GM21528 (cell line): Measurements from ENCODE around the gene PRR29.
"Not testable (repeated sequence)": the region's sequence is repeated elsewhere in the genome, so short reads cannot be mapped to it uniquely, and the experiment has no call there.

Experiments
- ATAC-seq: cut with Tn5 transposase; IDR thresholded peaks from one replicate; pipeline ENCODE4 v1.9.1; 2021; ENCODE audit warnings: mild to moderate bottlenecking, moderate library complexity; ENCODE audit not compliant: unreplicated experiment, low FRiP score

PRR29 gene

DNA sequence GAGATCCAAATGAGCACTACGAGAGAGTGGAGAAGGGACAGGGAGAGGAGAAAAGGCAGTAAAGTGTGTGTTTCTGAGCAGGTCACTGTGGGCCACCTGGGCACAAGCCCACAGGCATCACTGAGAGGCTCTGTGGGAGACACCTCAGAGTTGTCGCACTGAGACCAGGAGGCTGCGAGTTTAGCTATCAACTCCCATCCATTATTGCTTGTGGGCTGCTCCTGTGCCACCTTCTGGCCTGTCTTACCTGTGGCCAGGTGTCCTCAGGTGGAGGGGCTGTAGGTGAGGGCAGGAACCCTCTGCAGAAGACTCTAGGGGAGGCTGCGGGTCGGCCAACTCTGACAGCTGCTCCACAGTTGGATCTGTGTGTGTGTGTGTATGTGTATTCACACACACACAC, 2.5 kb upstream of the PRR29 start:
- ATAC-seq: no peak

DNA sequence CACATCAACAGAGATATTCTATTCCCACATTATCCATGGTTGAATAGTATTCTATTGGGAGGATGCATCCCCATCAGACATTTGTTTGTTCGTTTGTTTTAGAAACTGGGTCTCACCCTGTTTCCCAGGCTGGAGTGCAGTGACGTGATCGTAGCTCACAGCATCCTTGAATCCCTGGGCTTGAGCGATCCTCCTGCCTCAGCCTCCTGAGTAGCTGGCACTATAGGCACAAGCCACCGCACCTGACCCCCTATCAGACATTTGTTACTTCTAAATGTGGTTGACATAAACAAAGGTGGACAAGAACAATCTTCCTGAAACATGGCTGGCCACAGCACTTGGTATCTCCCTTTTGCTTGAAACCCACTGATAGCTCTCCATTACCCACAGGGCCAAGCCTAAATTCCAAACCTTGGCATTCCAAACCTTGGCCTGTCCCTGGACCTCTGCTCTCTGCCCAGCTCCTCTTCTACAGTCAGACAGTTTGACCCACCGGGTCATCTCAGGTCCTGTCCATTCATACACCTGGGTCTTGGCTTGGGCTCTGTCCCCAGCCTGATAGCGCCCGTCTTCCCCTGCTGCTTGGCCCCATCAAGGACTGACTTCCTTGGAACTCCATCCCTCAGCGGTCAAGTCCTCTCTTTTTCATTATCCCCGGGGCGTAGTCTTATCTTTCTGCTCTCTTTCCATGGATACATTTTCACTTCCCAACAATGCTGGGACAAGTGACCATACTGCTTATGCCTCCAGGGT, 1.5 kb upstream of the PRR29 start:
- no peak for ATAC-seq

DNA sequence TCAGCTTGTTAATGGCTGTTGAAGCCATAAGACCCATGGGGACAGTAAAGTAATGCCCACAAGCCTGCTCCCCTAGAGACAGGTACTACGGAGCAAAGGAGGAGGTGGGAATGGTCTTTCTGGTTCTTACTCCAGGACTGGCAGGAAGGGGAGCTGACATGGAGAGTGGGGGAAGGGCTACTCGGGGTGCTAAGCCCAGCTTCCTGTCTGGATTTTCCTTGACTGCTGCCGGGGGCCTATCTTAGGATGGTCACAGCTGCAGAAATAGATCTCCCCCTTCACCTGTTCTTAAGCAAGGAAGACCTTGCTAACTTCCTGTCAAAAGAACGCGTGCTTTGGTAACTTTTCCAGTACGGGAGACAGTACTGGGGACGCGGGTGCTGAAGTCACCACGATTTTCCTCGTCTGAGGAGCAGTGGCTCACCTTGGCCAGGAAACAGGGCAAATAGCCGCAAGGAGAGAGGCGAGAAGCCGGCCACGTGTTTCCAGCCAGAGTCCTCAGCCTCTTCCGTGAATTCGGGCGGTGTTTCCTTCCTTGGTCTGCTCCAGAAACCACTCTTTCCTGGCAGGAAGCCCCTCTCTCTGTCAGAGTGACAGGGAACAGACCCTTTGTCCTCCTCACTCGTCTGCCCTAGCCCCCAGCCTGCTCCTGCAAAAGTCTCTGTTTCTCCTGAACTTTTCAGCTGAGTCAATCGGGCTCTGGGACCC, 656 bp upstream of the PRR29 start:
- ATAC-seq: no peak

DNA sequence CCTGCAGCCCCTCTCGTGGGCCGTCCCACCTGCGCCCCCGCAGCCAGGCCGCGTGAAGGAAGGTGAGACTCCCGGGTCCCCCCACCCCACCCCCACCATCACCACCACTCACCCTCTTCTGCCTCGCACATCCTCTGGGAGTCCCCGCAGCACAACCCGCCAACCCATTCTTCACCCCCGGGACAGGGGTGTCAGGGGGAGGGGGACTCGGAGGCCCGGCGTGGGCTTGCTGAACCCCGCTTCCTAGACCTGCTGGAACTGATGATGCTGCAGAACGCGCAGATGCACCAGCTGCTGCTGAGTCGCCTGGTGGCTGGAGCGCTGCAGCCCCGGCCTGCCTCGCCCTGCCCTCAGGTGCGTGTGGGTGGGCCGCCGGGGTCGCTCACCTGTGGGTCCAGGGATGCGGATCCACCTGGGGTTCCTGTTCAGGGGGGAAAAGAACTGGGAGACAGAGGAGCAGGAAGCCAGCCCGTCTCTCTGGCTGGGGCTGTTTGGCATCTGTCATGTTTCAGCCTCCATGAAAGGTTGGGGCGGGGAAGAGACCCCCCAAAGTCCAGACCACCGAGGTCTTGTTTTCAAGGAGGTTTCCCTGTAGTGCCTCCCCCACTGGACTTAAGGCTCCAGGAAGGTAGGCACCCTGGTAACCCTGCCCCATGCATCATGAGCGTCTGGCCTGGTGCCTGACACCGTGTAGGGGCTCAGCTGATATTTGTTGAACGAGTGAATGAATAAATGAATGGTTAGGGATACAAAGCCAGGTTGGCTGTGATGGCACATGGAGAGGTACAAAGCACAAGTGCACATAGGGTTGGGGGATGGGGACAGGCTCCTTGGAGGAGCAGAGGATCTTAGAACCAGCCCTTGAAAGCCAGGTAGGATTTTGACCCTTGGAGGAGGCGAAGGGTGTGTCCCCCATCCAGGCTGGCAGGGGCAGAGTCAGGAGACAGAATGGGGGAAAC, 849 bp downstream of the PRR29 start:
- no peak for ATAC-seq

DNA sequence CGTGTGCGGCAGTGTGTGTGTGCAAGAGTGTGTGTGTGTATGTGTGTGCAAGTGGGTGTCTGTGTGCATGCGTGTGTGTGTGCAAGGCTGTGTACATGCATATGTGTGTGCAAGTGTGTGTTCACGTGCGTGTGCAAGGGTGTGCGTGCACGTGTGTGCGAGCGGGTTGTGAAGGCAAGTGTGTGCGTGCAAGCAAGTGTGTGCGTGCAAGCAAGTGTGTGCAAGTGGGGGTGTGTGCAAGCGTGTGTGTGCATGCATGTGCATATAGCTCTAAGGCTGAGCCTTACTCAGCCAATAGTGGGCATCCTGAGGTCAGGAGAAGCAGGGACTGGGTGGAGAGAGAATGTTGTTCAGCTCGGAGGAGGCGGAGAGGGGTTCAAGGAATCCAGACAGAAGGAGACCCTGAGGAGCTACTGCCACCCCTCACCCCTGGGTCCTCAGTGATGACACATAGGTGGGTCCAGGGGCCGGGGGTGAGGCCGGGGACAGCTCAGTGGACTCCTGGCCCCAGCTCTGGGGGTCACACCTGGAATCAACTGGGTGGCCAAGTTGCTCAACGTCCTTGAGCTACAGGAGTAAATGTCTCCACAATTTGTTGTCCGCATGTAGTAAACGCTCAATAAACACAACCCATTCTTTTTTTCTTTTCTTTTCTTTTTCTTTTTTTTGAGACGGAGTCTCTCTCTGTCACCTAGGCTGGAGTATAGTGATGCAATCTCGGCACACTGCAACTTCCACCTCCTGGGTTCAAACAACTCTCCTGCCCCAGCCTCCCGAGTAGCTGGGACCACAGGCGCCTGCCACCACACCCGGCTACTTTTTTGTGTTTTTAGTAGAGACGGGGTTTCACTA, 1.8 kb downstream of the PRR29 start:
- ATAC-seq: no peak

DNA sequence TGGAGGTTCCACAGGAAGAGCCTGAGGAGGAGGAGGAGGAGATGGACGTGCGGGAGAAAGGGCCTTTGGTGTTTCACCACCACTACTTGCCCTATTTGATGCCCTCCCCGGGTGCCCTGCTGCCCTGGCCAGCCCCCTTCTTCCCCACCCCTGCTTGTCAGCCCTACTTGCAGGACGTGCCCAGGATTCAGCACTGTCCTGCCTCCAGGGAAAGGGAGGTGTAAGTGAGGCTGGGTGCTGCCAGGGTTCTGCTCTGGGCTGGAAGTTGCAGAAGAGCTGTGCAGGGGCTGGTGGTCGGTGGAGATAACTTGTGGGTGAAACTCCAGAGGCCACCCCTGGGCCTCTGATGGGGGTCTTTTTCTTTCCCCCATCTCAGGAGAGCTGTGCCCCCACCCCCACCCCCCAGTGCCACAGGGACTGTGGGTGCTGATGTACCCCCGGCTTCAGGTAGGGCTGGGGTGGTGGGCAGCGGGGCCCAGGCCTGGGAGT, 3.0 kb downstream of the PRR29 start:
- no peak for ATAC-seq

DNA sequence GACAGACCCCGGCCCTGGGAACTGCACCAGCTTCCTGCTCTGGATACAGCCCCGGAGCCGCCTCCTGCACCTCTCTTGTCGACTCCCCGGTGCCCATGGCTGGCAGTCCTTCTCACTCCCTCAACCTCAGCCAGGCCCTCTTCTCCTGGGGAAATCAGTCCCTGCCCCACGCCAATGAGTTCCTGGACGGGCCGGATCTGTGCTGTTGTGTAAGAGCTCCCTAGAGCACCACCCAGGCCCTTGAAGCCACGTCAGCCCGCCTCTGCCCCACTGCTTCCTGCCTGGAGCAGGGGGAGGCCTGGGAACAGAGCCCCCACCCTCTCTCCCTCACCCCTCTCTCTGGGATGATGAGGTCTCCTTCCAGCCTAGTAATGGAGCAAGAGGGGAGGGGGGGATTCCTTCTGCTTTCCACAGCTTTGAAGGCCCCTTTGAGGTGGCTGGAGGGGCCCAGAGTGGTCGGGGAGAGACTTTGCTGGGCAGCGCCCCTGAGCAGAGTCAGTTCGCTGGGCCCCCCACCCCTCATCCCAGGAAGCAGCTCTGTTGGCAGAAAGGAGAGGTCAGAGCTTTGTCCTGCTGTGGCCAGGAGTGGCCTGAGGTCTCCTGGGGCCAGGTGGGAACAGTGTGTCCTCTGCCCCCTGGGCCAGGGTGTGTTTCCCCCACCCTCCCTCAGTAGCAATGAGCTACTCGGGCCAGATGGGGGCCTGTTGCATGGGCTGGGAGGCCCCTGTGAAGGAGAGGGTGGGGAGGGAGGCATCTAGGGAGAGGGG, 3.8 kb downstream of the PRR29 start:
- ATAC-seq: no peak

DNA sequence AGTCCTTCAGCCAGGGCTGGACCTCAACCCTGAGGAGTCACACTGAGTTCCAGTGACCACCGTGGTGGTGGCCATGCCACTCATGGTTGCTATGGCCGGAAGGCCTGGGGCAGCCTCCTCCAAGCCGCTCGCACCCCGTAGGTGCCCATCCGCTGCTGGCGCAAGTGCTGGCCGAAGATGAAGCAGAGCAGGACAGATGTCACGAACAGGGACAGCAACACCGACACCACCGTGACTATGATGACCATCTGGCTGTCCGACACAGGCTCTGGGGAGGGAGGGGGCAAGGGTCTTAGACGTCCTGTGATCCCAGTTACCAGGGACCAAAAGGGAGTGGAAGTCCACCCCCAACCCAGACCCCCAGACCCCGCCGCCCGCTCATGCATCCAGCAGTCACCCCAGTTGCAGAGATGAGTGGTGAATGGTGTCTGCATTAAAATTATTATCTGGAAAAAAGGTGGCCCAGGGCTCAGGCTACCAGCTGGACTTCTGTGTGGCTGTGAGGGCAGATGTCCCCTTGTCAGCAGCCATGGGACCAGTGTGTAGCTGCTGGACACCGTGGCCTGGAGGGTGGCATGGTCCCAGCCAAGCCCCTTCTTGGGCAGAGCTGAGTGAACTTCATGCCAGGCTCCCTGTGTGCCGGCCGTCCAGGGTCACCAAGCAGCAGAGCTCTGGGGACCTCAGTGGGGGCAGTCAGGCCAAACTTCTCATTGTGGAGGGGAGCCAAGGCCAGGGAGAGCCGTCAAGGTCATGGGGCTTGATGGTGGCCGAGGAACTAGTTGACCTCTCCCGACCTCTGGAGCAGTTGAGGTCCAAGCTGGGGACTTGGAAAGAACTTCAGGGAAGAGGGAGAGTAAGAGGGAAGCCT, 4.7 kb downstream of the PRR29 start:
- ATAC-seq: no peak

DNA sequence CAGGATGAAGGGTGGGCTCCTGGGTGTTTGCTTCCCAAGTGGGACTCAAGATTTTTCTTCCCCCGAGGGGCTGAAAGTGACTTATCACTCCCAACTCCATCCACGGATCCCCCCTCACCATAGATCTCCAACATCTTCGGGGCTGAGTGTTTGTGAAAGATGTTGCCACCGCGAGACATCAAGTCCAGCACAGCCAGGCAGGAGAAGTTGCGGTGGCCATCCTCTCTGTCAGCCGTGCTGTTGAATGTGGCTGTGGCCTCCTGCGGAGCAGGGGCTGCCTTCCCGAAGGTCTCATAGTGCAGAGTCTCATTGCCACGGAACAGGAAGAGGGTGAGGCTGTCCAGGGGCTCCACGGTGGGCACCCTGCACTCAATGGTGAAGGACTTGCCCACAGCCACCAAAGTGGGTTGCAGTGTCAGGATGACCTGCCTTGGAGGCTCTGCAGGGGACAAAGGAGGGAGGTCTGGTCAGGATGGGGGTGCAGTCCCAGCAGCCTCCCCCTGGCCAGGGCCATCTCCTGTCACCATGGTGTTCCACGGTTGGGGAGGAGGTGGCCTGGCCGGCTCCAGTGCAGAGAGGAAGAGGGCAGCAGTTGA, 5.5 kb downstream of the PRR29 start:
- no peak for ATAC-seq

DNA sequence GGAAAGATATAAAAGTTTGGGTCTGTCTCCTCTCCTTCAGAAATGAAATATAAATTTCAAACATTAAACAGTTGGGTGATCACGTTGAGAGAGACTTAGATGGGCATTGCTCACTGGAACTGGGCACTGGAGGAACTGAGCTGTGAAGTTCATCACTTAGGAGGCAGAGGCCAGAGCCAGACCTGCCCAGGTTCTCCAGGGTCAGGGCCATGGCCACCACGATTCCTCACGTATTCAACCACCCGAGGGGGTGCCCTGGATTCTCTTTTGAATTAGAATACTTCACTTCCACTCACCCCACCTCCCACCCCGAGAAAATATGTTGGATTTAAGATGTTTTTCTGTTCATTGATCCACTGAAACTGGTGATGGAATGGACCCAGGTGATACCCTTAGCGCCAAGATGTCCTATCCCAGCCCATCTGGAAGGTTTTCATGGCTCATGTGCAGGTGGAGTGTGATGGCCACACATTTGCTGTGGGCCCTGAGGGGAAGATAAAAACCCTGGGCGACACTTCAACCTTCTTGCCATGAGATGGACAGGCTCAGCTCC, 6.1 kb downstream of the PRR29 start:
- ATAC-seq: no peak

DNA sequence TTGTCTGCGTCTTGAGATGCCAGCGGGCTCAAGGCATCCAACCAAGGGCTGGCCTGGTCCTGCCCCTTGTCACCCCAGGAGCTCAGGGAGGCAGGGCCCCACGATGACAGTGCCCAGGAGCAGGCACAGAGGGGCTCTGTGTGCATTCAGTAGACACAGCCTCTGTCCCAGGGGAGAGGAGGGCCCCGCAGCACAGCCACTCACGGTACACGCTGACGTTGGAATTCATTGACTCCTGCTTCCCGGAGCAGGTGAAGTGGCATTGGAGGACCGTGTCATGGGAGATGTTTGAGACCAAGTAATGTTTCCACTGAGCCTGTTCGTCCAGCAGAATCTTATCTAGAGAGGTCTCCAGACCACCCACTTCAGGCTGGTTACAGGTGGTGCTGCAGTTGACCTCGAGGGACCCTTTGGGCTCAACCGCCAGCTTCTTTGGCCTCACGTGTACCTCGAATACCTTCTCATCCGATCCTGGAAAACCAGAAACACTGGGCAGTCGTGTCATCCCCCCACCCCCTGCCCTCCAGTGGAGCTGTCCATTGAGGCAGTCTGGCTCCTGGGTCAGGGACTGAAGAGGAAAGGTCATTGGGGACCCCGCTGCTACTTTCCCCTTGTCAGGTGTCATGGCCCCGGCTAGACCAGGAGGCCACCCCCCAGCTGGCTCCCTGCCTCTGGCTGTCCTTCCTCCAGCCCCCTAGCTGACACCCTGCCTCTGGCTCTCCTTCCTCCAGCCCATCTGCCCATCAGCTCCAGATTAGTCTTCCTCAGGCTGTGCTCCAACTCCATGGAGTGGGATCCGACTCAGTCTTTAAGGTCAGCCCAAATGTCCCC, 7.0 kb downstream of the PRR29 start:
- ATAC-seq: no peak

DNA sequence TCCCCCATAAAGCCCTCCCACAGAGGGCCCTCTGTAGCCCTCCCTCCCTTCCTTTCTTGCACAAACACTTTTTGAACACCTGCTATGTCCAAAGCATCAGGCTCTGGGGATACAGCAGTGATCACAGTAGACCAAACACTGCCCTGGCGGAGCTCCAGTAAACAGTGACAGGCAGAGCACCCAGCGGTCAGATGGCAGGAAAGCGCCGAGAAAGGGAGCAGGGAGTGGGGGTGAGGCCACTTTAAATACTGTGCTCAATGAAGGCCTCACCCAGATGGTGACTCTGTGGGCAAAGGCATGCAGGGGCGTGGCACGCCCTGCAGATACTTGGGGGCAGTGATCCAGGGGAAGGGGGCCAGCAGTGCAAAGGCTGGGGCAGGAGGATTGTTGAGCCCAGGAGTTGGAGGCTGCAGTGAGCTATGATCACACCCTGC, 7.6 kb downstream of the PRR29 start:
- no peak for ATAC-seq

DNA sequence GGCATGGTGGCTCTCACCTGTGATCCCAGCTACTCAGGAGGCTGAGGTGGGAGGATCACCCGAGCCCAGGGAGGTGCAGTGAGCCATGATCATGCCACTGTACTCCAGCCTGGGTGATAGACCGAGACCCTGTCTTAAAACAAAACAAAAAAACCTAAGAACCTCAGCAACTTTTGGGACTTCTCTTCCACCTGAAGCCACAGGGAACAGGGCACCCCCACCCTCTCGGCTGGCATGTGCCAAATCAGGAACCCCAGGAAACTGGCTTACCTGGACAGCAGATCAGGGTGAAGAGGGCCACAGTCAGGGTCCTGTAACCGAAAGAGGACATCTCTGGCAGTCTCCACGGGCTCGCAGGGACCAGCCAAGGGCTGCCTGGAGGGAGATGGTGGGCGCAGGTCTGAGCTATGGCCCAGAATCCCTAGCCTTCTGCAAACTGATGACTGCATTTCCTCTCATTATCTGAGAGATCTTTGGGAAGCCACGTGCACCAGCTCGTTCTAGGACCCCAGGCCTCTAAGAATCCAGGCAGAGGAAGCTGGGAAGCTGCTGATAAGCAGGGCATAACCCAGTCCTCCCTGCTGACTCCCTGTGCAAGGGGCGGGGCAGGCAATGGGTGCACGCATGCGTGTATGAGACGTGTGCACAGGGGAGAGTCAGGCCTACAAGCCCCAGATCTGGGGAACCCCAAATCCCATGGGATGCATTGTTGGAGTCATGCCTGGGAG, 8.4 kb downstream of the PRR29 start:
- no peak for ATAC-seq

DNA sequence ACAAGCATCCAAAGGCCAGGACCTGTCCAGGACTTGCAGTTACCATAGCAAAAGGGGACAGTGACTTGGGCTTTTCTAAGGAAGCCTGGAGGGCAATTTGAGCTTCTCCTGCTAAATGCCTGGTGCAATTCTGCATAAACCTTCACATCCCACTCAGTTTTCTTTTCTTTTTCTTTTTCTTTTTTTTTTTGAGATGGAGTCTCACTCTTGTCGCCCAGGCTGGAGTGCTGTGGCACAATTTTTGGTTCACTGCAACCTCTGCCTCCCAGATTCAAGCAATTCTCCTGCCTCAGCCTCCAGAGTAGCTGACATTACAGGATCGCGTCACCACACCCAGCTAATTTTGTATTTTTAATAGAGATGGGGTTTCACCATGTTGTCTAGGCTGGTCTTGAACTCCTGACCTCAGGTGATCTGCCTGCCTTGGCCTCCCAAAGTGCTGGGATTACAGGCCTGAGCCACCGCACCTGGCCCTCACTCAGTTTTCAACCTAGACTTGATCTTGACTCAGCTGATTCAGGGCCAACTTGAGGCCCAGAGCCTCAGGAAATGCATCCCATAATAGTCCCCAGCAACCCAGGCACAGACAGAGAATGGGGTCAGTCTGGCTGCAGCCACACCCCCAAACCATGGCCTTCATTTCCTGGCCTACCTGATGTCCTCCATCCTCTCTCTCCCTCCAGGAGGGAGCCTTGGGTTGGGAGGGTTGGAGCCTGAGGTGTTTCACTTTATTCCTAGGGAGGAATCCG, 9.1 kb downstream of the PRR29 start:
- ATAC-seq: not testable (repeated sequence)

DNA sequence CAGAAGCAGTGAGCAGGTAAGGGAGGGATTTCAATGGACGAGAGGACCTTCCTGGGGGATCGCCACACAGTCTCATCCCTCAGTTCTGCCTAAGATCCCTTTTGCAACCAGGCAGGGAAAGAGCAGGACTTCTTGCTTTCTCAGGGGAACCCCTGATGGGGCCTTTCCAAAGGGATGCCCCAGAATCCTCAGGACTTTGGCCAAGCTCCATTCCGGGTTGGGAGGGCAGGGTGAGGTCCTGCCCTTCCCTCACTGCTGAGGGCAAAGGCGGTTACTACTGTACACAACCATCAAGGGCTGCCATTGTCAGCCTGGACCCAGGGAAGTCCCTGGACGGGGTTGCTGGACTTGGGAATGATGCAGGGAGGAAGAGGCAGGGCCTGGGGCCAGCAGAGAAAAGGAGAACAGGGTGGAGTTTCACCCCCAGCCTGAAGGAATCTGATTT, 9.7 kb downstream of the PRR29 start:
- no peak for ATAC-seq
